ENCODE data around the gene SGPL1. TPM values are rescaled to one million over a fixed set of nuclear protein-coding genes. Genes with fewer than 3 reads are reported as not detected.

SGPL1 gene
- total and polyA plus RNA-seq, 2 of the 8 experiments (the other 6 are each of a cell fraction or from before 2014, with no cell fraction given) = 20.5 to 51.6 TPM

GRCh38 chr10:70866424-70866823 lies 50.7 kb downstream of the SGPL1 start:
- H3K23ac ChIP-seq (ENCODE audit: insufficient read length) = no peak overlapping the region
- H3K4me3 ChIP-seq (ENCODE audit: extremely low read depth in 1 of 4, insufficient read depth in 2 of 4, low read depth in 3 of 4, low read length in 4 of 4) = no peak overlapping the region
- no peak overlapping the region for H3K4ac ChIP-seq (replicated peaks; ENCODE audit: insufficient read length, low read depth, low read length)
- no peak overlapping the region for H3K4me2 ChIP-seq (ENCODE audit: insufficient read depth in 1 of 2, low read depth in 2 of 2, low read length in 2 of 2)
- H3K27me3 ChIP-seq (replicated peaks in 1 of 4; ENCODE audit: control insufficient read depth in 3 of 4, extremely low read depth in 1 of 4, insufficient read depth in 3 of 4, low read length in 3 of 4) = no peaks in the 10 kb centered on the region
- no peak overlapping the region for H4K91ac ChIP-seq (replicated peaks; ENCODE audit: insufficient read length, low read length)
- H3K9ac ChIP-seq (replicated peaks in 1 of 4; ENCODE audit: extremely low read depth in 1 of 4, low read depth in 3 of 4, low read length in 3 of 4) = no peak overlapping the region
- FAIRE-seq (no peak), DNase-seq (ENCODE audit: low read depth in 1 of 2, low spot score in 2 of 2) (no peak)
- no peak overlapping the region for H2BK15ac ChIP-seq (ENCODE audit: low read length)
- H2BK5ac ChIP-seq (ENCODE audit: low read depth, low read length) = no peak overlapping the region
- ChIA-PET POLR2A (ENCODE audit: partially characterized antibody) (no interaction called here), CTCF (ENCODE audit: partially characterized antibody) (interaction anchor here (1.3 kb wide), 1 partner anchor 18 kb away, joined by 3 read pairs; no protein-coding TSS in a partner anchor)
- H3K4me1 ChIP-seq (replicated peaks in 1 of 4; ENCODE audit: control insufficient read depth in 3 of 4, insufficient read depth in 4 of 4, low read length in 3 of 4) = no peaks in the 10 kb centered on the region
- H3K79me1 ChIP-seq (ENCODE audit: low read depth, low read length) = no peaks in the 10 kb centered on the region
- H3K79me2 ChIP-seq (ENCODE audit: control insufficient read depth in 1 of 2, insufficient read depth in 2 of 2, low read length in 2 of 2) = no peaks in the 10 kb centered on the region
- H4K20me1 ChIP-seq (replicated peaks in 1 of 2; ENCODE audit: control insufficient read depth in 1 of 2, insufficient read depth in 2 of 2, low read length in 2 of 2) = peaks cover 2% of the 10 kb centered on the region in 2 experiments
- H3K18ac ChIP-seq (ENCODE audit: extremely low read depth, low read length) = no peak overlapping the region
- WGBS, 2 experiments (ENCODE audit: extremely low coverage in 1 of 2, insufficient coverage in 1 of 2, insufficient read length in 1 of 2, insufficient replicate concordance in 2 of 2, low coverage in 1 of 2, low lambda C conversion rate in 2 of 2, missing lambda C conversion rate in 1 of 2) = 88% methylated on average over 4 of the region's 4 CpGs; no CpG with 5 or more reads in 1 of the 2 experiments
- no peak overlapping the region for H3K14ac ChIP-seq (ENCODE audit: insufficient read length)
- no peak overlapping the region for H2BK120ac ChIP-seq (replicated peaks; ENCODE audit: low read depth, low read length)
- no peak overlapping the region for H2AK5ac ChIP-seq (ENCODE audit: low read depth, low read length)
- no peak overlapping the region for H4K8ac ChIP-seq (ENCODE audit: extremely low read depth, insufficient read depth, low read length)
- H3K23me2 ChIP-seq (ENCODE audit: low read depth, low read length) = no peaks in the 10 kb centered on the region
- no peak overlapping the region for H2BK12ac ChIP-seq (ENCODE audit: low read depth, low read length)
- H3K56ac ChIP-seq (replicated peaks; ENCODE audit: insufficient read length, low read depth, low read length) = no peak overlapping the region
- no peak overlapping the region for H2AFZ ChIP-seq (ENCODE audit: low read length)
- H2BK20ac ChIP-seq (ENCODE audit: low read length) = no peak overlapping the region
- peaks cover 3 to 28% (median 15%) of the 10 kb centered on the region in 4 experiments for H3K36me3 ChIP-seq (ENCODE audit: control insufficient read depth in 2 of 4, insufficient read depth in 4 of 4, low read length in 3 of 4)
- no peak overlapping the region for H4K5ac ChIP-seq (ENCODE audit: insufficient read length, low read depth, low read length)
- H3K9me3 ChIP-seq (ENCODE audit: insufficient read depth in 2 of 2, low read depth in 1 of 2, low read length in 1 of 2) = no peaks in the 10 kb centered on the region; a peak in 1 of 4 replicates
- no peak overlapping the region for H3K27ac ChIP-seq (ENCODE audit: low read depth, low read length)
- TF ChIP-seq TBP (IDR thresholded peaks at IDR 0.05; ENCODE audit: low read depth, low read length) (no peak), JUN (IDR thresholded peaks at IDR 0.05; ENCODE audit: low read depth, low read length) (no peak), NRF1 (IDR thresholded peaks at IDR 0.05; ENCODE audit: low read depth, low read length) (no peak), SP1 (IDR thresholded peaks at IDR 0.05; ENCODE audit: low read depth, low read length) (no peak), BRCA1 (IDR thresholded peaks at IDR 0.05; ENCODE audit: low read depth, low read length) (no peak), CHD2 (IDR thresholded peaks at IDR 0.05; ENCODE audit: low read length) (no peak), RFX5 (IDR thresholded peaks at IDR 0.05; ENCODE audit: borderline replicate concordance, low read depth, low read length) (no peak), SP4 (IDR thresholded peaks at IDR 0.05; ENCODE audit: low read length) (no peak), MAFK (IDR thresholded peaks at IDR 0.05; ENCODE audit: low read depth, low read length) (no peak), SP2 (IDR thresholded peaks at IDR 0.05; ENCODE audit: low read length) (no peak), KDM1A (IDR thresholded peaks at IDR 0.05; ENCODE audit: borderline replicate concordance, low read length) (no peak), PHF8 (conservative IDR thresholded peaks at IDR 0.05; ENCODE audit: low read depth, low read length) (no peak), RNF2 (IDR thresholded peaks at IDR 0.05; ENCODE audit: borderline replicate concordance, low read depth, low read length, missing control alignments, poor library complexity, severe bottlenecking) (no peak), NANOG (IDR thresholded peaks at IDR 0.05; ENCODE audit: insufficient read depth, low read depth, low read length, poor library complexity, severe bottlenecking) (no peak), KDM5A (IDR thresholded peaks at IDR 0.05; ENCODE audit: low read length) (no peak), POU5F1 (IDR thresholded peaks at IDR 0.05; ENCODE audit: low read depth, low read length) (no peak)
